Measurements from ENCODE around the gene TEAD2.

DNA sequence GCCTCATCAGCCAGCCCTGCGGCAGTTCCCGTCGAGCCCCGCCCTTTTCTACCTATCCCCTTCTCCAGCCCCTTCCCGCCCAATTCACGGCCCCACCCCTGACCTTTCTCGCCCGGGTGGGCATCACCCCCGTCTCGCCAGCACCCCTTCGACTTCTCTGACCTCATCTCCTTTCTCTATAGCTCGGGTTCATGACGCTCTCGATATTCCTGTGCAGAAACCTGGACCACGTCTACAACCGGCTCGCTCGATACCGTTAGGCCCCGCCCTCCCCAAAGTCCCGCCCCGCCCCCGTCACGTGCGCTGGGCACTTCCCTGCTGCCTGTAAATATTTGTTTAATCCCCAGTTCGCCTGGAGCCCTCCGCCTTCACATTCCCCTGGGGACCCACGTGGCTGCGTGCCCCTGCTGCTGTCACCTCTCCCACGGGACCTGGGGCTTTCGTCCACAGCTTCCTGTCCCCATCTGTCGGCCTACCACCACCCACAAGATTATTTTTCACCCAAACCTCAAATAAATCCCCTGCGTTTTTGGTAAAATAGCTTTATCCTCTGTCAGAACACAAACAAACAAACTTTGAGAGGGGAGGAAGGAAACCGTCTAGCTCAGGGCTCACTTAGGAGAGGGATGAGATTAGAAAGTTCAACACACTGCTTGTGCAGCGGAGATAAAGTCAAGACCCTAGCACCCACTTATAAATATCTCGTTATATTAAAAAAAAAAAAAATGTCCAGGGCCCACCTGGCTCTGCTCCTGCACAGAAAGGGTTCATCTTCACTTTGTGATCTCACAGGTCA is 21.9 kb downstream of the TEAD2 start:
- TF ChIP-seq, protein P1, sequence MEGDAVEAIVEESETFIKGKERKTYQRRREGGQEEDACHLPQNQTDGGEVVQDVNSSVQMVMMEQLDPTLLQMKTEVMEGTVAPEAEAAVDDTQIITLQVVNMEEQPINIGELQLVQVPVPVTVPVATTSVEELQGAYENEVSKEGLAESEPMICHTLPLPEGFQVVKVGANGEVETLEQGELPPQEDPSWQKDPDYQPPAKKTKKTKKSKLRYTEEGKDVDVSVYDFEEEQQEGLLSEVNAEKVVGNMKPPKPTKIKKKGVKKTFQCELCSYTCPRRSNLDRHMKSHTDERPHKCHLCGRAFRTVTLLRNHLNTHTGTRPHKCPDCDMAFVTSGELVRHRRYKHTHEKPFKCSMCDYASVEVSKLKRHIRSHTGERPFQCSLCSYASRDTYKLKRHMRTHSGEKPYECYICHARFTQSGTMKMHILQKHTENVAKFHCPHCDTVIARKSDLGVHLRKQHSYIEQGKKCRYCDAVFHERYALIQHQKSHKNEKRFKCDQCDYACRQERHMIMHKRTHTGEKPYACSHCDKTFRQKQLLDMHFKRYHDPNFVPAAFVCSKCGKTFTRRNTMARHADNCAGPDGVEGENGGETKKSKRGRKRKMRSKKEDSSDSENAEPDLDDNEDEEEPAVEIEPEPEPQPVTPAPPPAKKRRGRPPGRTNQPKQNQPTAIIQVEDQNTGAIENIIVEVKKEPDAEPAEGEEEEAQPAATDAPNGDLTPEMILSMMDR (IDR thresholded peaks at IDR 0.05; ENCODE audit: low read depth, low read length, poor library complexity, severe bottlenecking) = no peak
- no peak for TF ChIP-seq EZH2phosphoT487 (IDR thresholded peaks at IDR 0.05; ENCODE audit: borderline replicate concordance, low read length)

Data from DOHH2 (cell line).